Adipocyte (in vitro differentiated cells): ENCODE measurements around the gene KRTAP19-1.
"Not testable (repeated sequence)": the region's sequence is repeated elsewhere in the genome, so short reads cannot be mapped to it uniquely, and the experiment has no call there.

Source experiments
- DNase-seq: peaks from one replicate; pipeline ENCODE4 v3.0.0-alpha.2; 2015; ENCODE audit warnings: low read depth
- H3K27me3 ChIP-seq: replicated peaks from 2 replicates; pipeline ENCODE4 v1.7.0; 2013; ENCODE audit warnings: mild to moderate bottlenecking, low read length, moderate library complexity; ENCODE audit not compliant: control insufficient read depth, insufficient read depth
- H3K36me3 ChIP-seq: 2 replicates; pipeline ENCODE4 v1.7.0; 2013; ENCODE audit warnings: low read length, mild to moderate bottlenecking, moderate library complexity; ENCODE audit not compliant: control insufficient read depth, insufficient read depth, severe bottlenecking
- H3K4me1 ChIP-seq: 2 replicates; pipeline ENCODE4 v1.7.0; 2013; ENCODE audit warnings: mild to moderate bottlenecking, low read length, moderate library complexity; ENCODE audit not compliant: control insufficient read depth, insufficient read depth
- H3K4me3 ChIP-seq: 2 replicates; pipeline ENCODE4 v1.7.0; 2013; ENCODE audit warnings: mild to moderate bottlenecking, low read length, moderate library complexity
- H3K9ac ChIP-seq: 2 replicates; pipeline ENCODE4 v1.7.0; 2013; ENCODE audit warnings: mild to moderate bottlenecking, low read length, moderate library complexity
- H3K9me3 ChIP-seq: 2 replicates; pipeline ENCODE4 v1.7.0; 2013; ENCODE audit warnings: mild to moderate bottlenecking, low read length, moderate library complexity; ENCODE audit not compliant: control insufficient read depth

Gene KRTAP19-1

DNA sequence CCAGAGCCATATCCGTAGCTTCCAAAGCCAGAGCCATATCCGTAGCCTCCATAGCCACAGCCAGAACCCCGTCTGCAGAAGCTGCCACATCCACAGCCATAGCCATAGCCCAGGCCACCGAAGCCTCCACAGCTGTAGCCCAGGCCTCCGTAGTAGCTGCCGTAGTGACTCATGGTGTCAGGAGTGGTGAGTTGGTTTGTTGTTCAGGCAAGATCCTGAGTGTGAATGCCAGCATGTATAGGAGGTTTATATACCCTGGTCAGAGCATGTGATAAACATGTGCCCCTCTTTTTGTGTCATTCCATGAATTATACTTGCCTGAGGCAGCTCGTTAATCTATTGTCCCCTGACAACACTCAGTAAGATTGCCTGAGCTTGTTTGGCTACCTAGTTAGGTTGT, at the start of gene KRTAP19-1:
KRTAP19-1 (minus strand) TSS at position 223 of the 400 bp plus-strand sequence; CDS start at position 173, 50 bp downstream.
- Histone ChIP-seq H3K36me3 (no peaks in the 10 kb centered on the region), H3K9ac (no peak within 1 kb of the TSS), H3K27me3 (no peaks in the 10 kb centered on the region), H3K9me3 (no peaks in the 10 kb centered on the region), H3K4me3 (no peak within 1 kb of the TSS), H3K4me1 (no peaks in the 10 kb centered on the region)
- no peak for DNase-seq

DNA sequence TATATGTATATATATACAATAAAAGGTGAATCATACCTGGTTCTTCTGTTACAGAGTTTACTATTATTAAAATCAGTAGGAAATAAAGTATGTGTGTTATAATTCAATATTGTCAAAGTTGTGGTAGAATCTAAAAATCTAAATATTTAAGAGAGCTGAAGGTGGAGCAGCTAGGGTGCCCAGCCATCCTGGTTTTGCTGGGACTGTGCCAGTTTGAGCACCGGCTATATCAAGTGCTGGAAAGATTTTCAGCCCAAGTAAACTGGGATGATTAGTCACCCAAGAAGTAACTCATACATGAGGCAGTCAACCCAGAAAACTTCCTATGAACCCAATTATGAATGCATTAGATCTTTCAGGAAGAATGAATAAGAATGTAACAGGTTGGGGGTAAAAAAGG, 38.7 kb upstream of the KRTAP19-1 start:
- Histone ChIP-seq H3K9ac (no peak overlapping the region), H3K36me3 (no peaks in the 10 kb centered on the region), H3K4me3 (no peak overlapping the region), H3K27me3 (no peaks in the 10 kb centered on the region), H3K9me3 (no peaks in the 10 kb centered on the region), H3K4me1 (no peaks in the 10 kb centered on the region)
- DNase-seq = no peak

DNA sequence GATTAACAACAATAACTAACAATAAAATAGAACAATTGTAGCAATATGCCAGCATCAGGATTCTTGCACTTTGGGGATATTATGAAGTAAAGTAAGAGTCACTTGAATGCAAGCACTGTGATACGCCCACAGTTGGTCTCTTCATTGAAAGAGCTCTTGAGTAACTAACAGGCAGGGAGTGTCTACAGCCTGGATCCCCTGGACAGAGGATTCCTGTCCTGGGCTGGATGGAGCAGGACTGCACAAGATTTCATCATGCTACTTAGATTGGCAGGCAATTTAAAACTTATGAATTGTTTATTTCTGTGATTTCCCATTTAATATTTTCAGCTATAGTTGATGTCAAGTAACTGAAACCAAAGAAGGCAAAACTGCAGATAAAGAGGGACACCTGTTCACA, 35.5 kb upstream of the KRTAP19-1 start:
- H3K36me3 ChIP-seq = no peaks in the 10 kb centered on the region
- no peak overlapping the region for H3K4me3 ChIP-seq
- DNase-seq = no peak
- H3K9me3 ChIP-seq = no peaks in the 10 kb centered on the region
- no peaks in the 10 kb centered on the region for H3K4me1 ChIP-seq
- H3K27me3 ChIP-seq = no peaks in the 10 kb centered on the region
- H3K9ac ChIP-seq = no peak overlapping the region

DNA sequence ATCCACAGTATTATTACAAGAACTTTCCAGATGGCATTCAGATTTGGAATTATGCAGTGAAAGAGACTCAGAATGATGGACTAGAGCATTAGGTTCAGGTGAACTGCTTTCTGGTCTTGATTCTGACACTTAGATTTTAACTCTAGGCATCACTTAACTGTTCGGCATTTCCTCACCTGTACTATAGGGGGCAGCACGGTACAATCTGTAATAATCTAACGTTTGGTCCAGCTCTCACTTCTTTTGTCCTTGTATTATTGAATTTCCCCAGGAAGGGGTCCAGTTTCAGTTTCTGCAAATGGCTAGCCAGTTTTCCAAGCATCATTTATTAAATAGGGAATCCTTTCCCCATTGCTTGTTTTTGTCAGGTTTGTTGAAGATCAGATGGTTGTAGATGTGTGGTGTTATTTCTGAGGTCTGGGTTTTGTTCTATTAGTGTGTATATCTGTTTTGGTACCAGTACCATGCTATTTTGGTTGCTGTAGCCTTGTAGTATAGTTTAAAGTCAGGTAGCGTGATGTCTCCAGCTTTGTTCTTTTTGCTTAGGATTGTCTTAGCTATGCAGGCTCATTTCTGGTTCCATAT, 25.5 kb upstream of the KRTAP19-1 start:
- H3K36me3 ChIP-seq, H3K4me3 ChIP-seq, H3K4me1 ChIP-seq, H3K9me3 ChIP-seq, H3K27me3 ChIP-seq, H3K9ac ChIP-seq, DNase-seq: not testable (repeated sequence)

DNA sequence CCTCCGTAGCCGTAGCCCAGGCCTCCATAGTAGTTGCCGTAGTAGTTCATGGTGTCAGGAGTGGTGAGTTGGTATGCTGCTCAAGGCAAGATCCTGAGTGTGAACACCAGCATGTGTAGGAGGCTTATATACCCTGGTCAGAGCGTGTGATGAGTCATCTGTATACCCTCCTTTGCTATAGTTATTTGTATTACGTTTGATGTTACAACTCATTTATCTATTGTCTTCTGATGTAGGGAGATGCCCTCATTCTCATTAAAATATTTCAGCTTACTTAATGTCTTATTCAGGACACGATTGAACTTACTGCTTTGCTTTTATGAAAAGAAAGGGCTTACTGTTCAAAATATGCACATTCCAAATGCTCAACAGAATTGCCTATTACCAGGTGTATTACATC, 21.9 kb upstream of the KRTAP19-1 start, which contains the start of gene KRTAP19-5:
KRTAP19-5 (minus strand) TSS at position 101 of the 400 bp plus-strand sequence; CDS start at position 50, 51 bp downstream.
- no peak within 1 kb of the TSS for H3K4me3 ChIP-seq
- H3K27me3 ChIP-seq = no peaks in the 10 kb centered on the region
- H3K4me1 ChIP-seq = no peaks in the 10 kb centered on the region
- H3K9ac ChIP-seq = no peak within 1 kb of the TSS
- no peak for DNase-seq
- no peaks in the 10 kb centered on the region for H3K9me3 ChIP-seq
- H3K36me3 ChIP-seq = no peaks in the 10 kb centered on the region

DNA sequence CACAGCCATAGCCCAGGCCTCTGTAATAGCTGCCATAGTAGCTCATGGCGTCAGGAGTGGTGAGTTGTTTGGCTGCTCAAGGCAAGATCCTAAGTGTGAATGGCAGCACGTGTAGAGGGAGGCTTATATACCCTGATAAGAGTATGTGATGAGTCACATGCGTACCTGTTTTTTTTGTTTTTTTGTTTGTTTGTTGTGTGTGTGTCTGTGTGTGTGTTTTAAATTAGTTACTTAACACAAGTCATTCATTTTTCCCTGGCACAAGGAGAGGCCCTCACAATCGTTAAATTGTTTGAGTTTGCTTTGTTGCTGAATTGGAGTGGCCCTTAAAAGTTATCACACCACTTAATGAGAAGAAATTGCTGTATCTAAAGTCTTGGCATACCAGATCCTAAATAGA, 16.9 kb upstream of the KRTAP19-1 start, which contains the start of gene KRTAP19-4:
KRTAP19-4 (minus strand) TSS at position 101 of the 400 bp plus-strand sequence; CDS start at position 46, 55 bp downstream.
- Histone ChIP-seq H3K9me3 (no peaks in the 10 kb centered on the region), H3K9ac (no peak within 1 kb of the TSS), H3K4me3 (no peak within 1 kb of the TSS), H3K4me1 (no peaks in the 10 kb centered on the region), H3K27me3 (no peaks in the 10 kb centered on the region), H3K36me3 (no peaks in the 10 kb centered on the region)
- DNase-seq = no peak

DNA sequence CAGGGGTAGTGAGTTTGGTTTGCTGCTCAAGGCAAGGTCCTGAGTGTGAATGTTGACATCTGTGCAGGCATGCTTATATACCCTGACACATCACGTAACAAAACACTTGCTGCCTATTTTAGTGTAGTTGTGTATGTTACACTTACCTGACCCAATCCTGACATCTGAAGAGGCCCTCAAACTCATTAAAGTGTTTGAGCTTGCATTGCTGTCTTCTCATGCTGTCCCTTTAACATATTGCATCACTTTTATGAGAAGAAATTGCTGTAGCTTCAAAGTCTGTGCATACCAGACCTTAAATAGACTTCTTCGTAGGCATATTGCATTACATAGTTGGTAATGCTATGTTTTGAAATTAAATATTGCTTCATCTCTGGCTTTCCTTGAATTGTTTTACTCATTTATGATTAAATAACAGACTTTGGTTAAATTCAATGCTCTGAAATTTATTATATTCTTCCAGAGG, 11.8 kb upstream of the KRTAP19-1 start, which contains the start of gene KRTAP19-3:
KRTAP19-3 (minus strand) TSS at position 51 of the 466 bp plus-strand sequence. CDS start 56 bp downstream, outside the sequence.
- H3K27me3 ChIP-seq = no peaks in the 10 kb centered on the region
- peaks cover 6% of the 10 kb centered on the region for H3K4me1 ChIP-seq
- H3K4me3 ChIP-seq = no peak within 1 kb of the TSS
- no peak for DNase-seq
- no peak within 1 kb of the TSS for H3K9ac ChIP-seq
- no peaks in the 10 kb centered on the region for H3K36me3 ChIP-seq
- no peaks in the 10 kb centered on the region for H3K9me3 ChIP-seq

DNA sequence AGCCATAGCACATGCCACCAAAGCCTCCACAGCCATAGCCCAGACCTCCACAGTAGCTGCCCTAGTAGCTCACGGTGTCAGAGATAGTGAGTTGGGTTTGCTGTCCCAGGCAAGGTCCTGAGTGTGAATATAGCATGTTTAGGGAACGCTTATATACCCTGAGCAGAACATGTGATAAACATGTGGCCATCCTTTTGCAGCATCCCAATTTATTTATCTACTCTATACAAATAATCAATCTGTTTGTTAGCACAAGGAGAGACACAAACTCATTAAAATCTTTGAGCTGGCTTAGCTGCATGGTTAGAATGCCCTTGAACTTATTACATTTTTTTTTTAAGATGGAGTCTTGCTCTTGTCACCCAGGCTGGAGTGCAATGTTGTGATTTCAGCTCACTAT, 7.2 kb upstream of the KRTAP19-1 start, which contains the start of gene KRTAP19-2:
KRTAP19-2 (minus strand) TSS at position 101 of the 400 bp plus-strand sequence; CDS start at position 13, 88 bp downstream.
- peaks cover 6% of the 10 kb centered on the region for H3K4me1 ChIP-seq
- no peaks in the 10 kb centered on the region for H3K36me3 ChIP-seq
- DNase-seq = no peak
- no peak within 1 kb of the TSS for H3K4me3 ChIP-seq
- H3K9me3 ChIP-seq = peaks cover 5% of the 10 kb centered on the region
- no peak within 1 kb of the TSS for H3K9ac ChIP-seq
- H3K27me3 ChIP-seq = no peaks in the 10 kb centered on the region

DNA sequence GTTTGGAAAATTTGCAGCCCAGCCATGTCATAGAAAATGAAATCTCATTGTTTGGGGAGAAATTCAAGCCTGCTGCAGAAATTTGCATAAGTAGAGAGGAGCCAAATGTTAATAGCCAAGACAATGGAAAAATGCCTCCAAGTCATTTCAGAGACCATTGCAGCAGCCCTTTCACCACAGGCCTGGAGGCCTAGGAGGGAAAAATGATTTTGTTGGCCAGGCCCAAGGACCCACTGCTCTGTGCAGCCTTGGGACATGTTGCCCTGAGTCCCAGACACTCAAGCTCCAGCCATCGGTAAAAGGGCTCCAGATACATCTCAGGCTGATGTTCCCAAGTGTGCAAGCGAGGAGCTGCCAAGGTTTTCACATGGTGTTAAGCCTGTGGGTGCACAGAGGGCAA, 6.0 kb upstream of the KRTAP19-1 start:
- H3K4me1 ChIP-seq = no peaks in the 10 kb centered on the region
- no peak overlapping the region for H3K9ac ChIP-seq
- no peaks in the 10 kb centered on the region for H3K36me3 ChIP-seq
- DNase-seq = no peak
- H3K9me3 ChIP-seq = peaks cover 5% of the 10 kb centered on the region
- H3K4me3 ChIP-seq = no peak overlapping the region
- no peaks in the 10 kb centered on the region for H3K27me3 ChIP-seq

DNA sequence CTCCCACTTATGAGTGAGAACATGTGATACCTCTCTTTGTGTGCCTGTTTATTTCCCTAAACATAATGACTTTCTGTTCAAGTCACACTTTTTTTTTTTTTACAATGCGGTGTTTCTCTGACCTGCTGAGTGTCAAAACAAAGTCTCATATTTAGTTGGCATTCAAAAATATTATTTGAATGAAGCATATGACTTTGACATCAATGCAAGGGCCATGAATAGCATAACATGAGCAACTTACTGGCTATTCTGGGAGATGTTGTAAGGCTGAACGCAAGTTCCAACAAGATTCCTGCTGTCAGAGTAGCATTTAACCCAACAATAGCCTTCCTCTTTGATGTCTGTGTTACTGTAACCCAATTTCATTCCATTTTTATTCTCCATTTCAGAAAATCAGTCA, 2.0 kb upstream of the KRTAP19-1 start:
- no peaks in the 10 kb centered on the region for H3K36me3 ChIP-seq
- H3K9me3 ChIP-seq = peaks cover 5% of the 10 kb centered on the region
- no peaks in the 10 kb centered on the region for H3K4me1 ChIP-seq
- DNase-seq = no peak
- H3K9ac ChIP-seq = no peak overlapping the region
- no peaks in the 10 kb centered on the region for H3K27me3 ChIP-seq
- no peak overlapping the region for H3K4me3 ChIP-seq

DNA sequence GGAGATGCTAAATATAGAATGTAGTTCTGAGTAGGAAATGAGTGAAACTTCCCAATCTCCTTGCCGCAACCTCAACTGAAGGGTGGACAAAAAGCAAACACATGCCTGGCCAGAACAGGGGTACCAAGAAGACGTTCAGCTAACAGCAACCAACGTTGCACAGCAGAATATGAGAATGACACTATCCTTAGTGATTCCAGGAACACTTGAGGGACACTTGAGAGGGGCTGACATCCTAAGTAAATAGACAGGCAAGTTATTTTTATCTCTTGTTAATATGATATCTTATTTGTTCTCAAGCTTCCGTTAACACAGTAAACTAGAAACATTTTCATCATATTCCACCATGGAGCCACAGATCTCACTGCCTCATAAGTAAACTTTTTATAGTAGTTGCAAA, 908 bp downstream of the KRTAP19-1 start:
- DNase-seq = no peak
- Histone ChIP-seq H3K9ac (no peak overlapping the region), H3K4me3 (no peak overlapping the region)

More for the DNA sequence above, 908 bp downstream of the KRTAP19-1 start:
- Histone ChIP-seq H3K27me3 (no peaks in the 10 kb centered on the region), H3K4me1 (no peaks in the 10 kb centered on the region), H3K36me3 (no peaks in the 10 kb centered on the region), H3K9me3 (no peaks in the 10 kb centered on the region)
